T-helper 17 cell (primary cell): ENCODE results near the gene AK3. TPM values are rescaled to one million over a fixed set of nuclear protein-coding genes. Genes with fewer than 3 reads are reported as not detected.
A peak's percentile ranks its signal among the peaks of the same experiment; 100 is the strongest.
"Not testable (repeated sequence)": the region's sequence is repeated elsewhere in the genome, so short reads cannot be mapped to it uniquely, and the experiment has no call there.

Experiments used
- ATAC-seq: fragments of 150-1000 bp; cut with Tn5 transposase; 2 replicates; pipeline ENCODE4 v1.10.0; 2021; ENCODE audit warnings: mild to moderate bottlenecking, moderate library complexity
- DNase-seq, 3 donors: peaks; one replicate each; pipeline versions ENCODE4 v3.0.0 to v3.0.0-alpha.2; 2020 to 2021
- H3K9me3 ChIP-seq: one replicate; pipeline ENCODE4 v1.7.0; 2013; ENCODE audit warnings: low read length, mild to moderate bottlenecking; ENCODE audit not compliant: control insufficient read depth, poor library complexity, severe bottlenecking
- H3K27ac Mint-ChIP-seq: one replicate; pipeline ENCODE4 v1.8.0; 2022; ENCODE audit warnings: mild to moderate bottlenecking, moderate library complexity, mixed read lengths
- H3K27me3 Mint-ChIP-seq: one replicate; pipeline ENCODE4 v1.8.0; 2022; ENCODE audit warnings: mixed read lengths
- H3K36me3 Mint-ChIP-seq: one replicate; pipeline ENCODE4 v1.8.0; 2022; ENCODE audit warnings: low read depth, mixed read lengths
- H3K4me1 Mint-ChIP-seq: one replicate; pipeline ENCODE4 v1.8.0; 2022; ENCODE audit warnings: mild to moderate bottlenecking, mixed read lengths
- H3K4me3 Mint-ChIP-seq: one replicate; pipeline ENCODE4 v1.8.0; 2022; ENCODE audit warnings: mild to moderate bottlenecking, moderate library complexity, mixed read lengths
- total RNA-seq, 4 donors: library from RNA in 2 of 4; stranded (reverse) in 2 of 4; gene quantifications; one replicate each; pipeline ENCODE4 v1.2.3 and lab custom pipeline; 2022 to 2026

AK3 gene
- total RNA-seq, result 10 to 100 TPM; 14.2 to 15.2 TPM
- total RNA-seq (lab: John Stamatoyannopoulos, UW), result 24.0 to 35.0 reads per million in 2 donors

GRCh38 chr9:4740638-4741364, at the start of gene AK3:
Gene AK3, minus strand, starts transcription at chr9:4741202. Its CDS starts 115 bp downstream, at chr9:4741087.
- no peaks in the 10 kb centered on the region for H3K9me3 ChIP-seq
- Mint-ChIP-seq H3K4me1 (peaks cover 27% of the 10 kb centered on the region), H3K36me3 (peaks cover 4% of the 10 kb centered on the region), H3K4me3 (peak within 1 kb of the TSS; percentile 98), H3K27me3 (no peaks in the 10 kb centered on the region), H3K27ac (peak within 1 kb of the TSS; percentile 95)
- ATAC-seq (peak; percentile 92), DNase-seq (peak; percentile 76 to 85 (median 79))

- Mint-ChIP-seq H3K4me3 (no peak overlapping the region), H3K4me1 (peaks cover 9% of the 10 kb centered on the region), H3K27ac (no peak overlapping the region), H3K36me3 (no peaks in the 10 kb centered on the region), H3K27me3 (peaks cover 17% of the 10 kb centered on the region)
- no peak for DNase-seq
- ATAC-seq, result no peak
- no peaks in the 10 kb centered on the region for H3K9me3 ChIP-seq
Observed at GRCh38 chr9:4788703-4789102, 47.7 kb upstream of the AK3 start.

- H3K27me3 Mint-ChIP-seq, result peaks cover 22% of the 10 kb centered on the region
- no peak overlapping the region for H3K27ac Mint-ChIP-seq
- H3K9me3 ChIP-seq, result no peaks in the 10 kb centered on the region
- DNase-seq, result no peak
- no peak for ATAC-seq
- no peak overlapping the region for H3K4me3 Mint-ChIP-seq
- H3K4me1 Mint-ChIP-seq, result peaks cover 9% of the 10 kb centered on the region
- H3K36me3 Mint-ChIP-seq, result no peaks in the 10 kb centered on the region
Observed at GRCh38 chr9:4787876-4788275, 46.9 kb upstream of the AK3 start.

- Mint-ChIP-seq H3K27ac (no peak overlapping the region), H3K36me3 (no peaks in the 10 kb centered on the region), H3K4me3 (no peak overlapping the region), H3K4me1 (peaks cover 3% of the 10 kb centered on the region), H3K27me3 (peaks cover 30% of the 10 kb centered on the region)
- no peaks in the 10 kb centered on the region for H3K9me3 ChIP-seq
- ATAC-seq (no peak), DNase-seq (no peak)
Observed at GRCh38 chr9:4786599-4786998, 45.6 kb upstream of the AK3 start.

GRCh38 chr9:4784403-4784802, 43.4 kb upstream of the AK3 start:
- H3K27ac Mint-ChIP-seq, result no peak overlapping the region
- H3K9me3 ChIP-seq, result no peaks in the 10 kb centered on the region
- no peaks in the 10 kb centered on the region for H3K4me1 Mint-ChIP-seq
- H3K36me3 Mint-ChIP-seq, result no peaks in the 10 kb centered on the region
- H3K27me3 Mint-ChIP-seq, result peaks cover 47% of the 10 kb centered on the region
- H3K4me3 Mint-ChIP-seq, result no peak overlapping the region
- DNase-seq (no peak), ATAC-seq (no peak)

- ATAC-seq, H3K4me1 Mint-ChIP-seq, DNase-seq, H3K4me3 Mint-ChIP-seq, H3K36me3 Mint-ChIP-seq, H3K9me3 ChIP-seq, H3K27ac Mint-ChIP-seq: not testable (repeated sequence)
- peaks cover 47% of the 10 kb centered on the region for H3K27me3 Mint-ChIP-seq
Observed at GRCh38 chr9:4783191-4783590, 42.2 kb upstream of the AK3 start.

GRCh38 chr9:4781408-4781807, 40.4 kb upstream of the AK3 start:
- Mint-ChIP-seq H3K27ac (no peak overlapping the region), H3K4me3 (no peak overlapping the region), H3K27me3 (peaks cover 47% of the 10 kb centered on the region), H3K36me3 (no peaks in the 10 kb centered on the region), H3K4me1 (no peaks in the 10 kb centered on the region)
- no peaks in the 10 kb centered on the region for H3K9me3 ChIP-seq
- ATAC-seq (no peak), DNase-seq (no peak)

- no peaks in the 10 kb centered on the region for H3K4me1 Mint-ChIP-seq
- H3K27me3 Mint-ChIP-seq, result peaks cover 47% of the 10 kb centered on the region
Observed at GRCh38 chr9:4780651-4781050, 39.6 kb upstream of the AK3 start.

GRCh38 chr9:4774958-4775357, 34.0 kb upstream of the AK3 start:
- not testable (repeated sequence) for H3K27me3 Mint-ChIP-seq, H3K9me3 ChIP-seq, H3K27ac Mint-ChIP-seq, H3K36me3 Mint-ChIP-seq, DNase-seq, H3K4me1 Mint-ChIP-seq, H3K4me3 Mint-ChIP-seq, ATAC-seq

More at GRCh38 chr9:4780651-4781050, 39.6 kb upstream of the AK3 start:
- no peak overlapping the region for H3K4me3 Mint-ChIP-seq
- no peaks in the 10 kb centered on the region for H3K9me3 ChIP-seq
- DNase-seq (no peak), ATAC-seq (no peak)
- H3K27ac Mint-ChIP-seq, result no peak overlapping the region
- no peaks in the 10 kb centered on the region for H3K36me3 Mint-ChIP-seq

GRCh38 chr9:4774209-4774608, 33.2 kb upstream of the AK3 start:
- H3K27ac Mint-ChIP-seq, result no peak overlapping the region
- peaks cover 5% of the 10 kb centered on the region for H3K27me3 Mint-ChIP-seq
- DNase-seq, result no peak
- no peaks in the 10 kb centered on the region for H3K4me1 Mint-ChIP-seq
- H3K36me3 Mint-ChIP-seq, result peaks cover 2% of the 10 kb centered on the region
- H3K4me3 Mint-ChIP-seq, result no peak overlapping the region
- no peak for ATAC-seq
- no peaks in the 10 kb centered on the region for H3K9me3 ChIP-seq

GRCh38 chr9:4771788-4772187, 30.8 kb upstream of the AK3 start:
- ATAC-seq, result no peak
- H3K36me3 Mint-ChIP-seq, result peaks cover 2% of the 10 kb centered on the region

GRCh38 chr9:4769321-4770080, 28.5 kb upstream of the AK3 start:
- H3K36me3 Mint-ChIP-seq, result peaks cover 2% of the 10 kb centered on the region
- H3K27ac Mint-ChIP-seq, result no peak overlapping the region
- no peak overlapping the region for H3K4me3 Mint-ChIP-seq
- H3K9me3 ChIP-seq, result no peaks in the 10 kb centered on the region
- H3K27me3 Mint-ChIP-seq, result peaks cover 4% of the 10 kb centered on the region
- H3K4me1 Mint-ChIP-seq, result no peaks in the 10 kb centered on the region
- ATAC-seq, result no peak
- DNase-seq, result no peak

More at GRCh38 chr9:4771788-4772187, 30.8 kb upstream of the AK3 start:
- no peak for DNase-seq
- Mint-ChIP-seq H3K4me3 (no peak overlapping the region), H3K27ac (no peak overlapping the region), H3K4me1 (no peaks in the 10 kb centered on the region), H3K27me3 (peaks cover 5% of the 10 kb centered on the region)
- H3K9me3 ChIP-seq, result no peaks in the 10 kb centered on the region

- H3K9me3 ChIP-seq, result no peaks in the 10 kb centered on the region
- H3K36me3 Mint-ChIP-seq, result peaks cover 2% of the 10 kb centered on the region
- DNase-seq (no peak), ATAC-seq (no peak)
- H3K4me1 Mint-ChIP-seq, result peaks cover under 1% of the 10 kb centered on the region
- H3K27me3 Mint-ChIP-seq, result peaks cover 4% of the 10 kb centered on the region
- H3K4me3 Mint-ChIP-seq, result no peak overlapping the region
- no peak overlapping the region for H3K27ac Mint-ChIP-seq
Observed at GRCh38 chr9:4768681-4769080, 27.7 kb upstream of the AK3 start.
